Stimulated activated CD4-positive, alpha-beta T cell treated with anti-CD3 and anti-CD28 coated beads, Interleukin-2, amount 100 ng/mL, for 24 hours (primary cell): ENCODE measurements around the gene CHD2.
"Not testable (repeated sequence)": the region's sequence is repeated elsewhere in the genome, so short reads cannot be mapped to it uniquely, and the experiment has no call there.

ENCODE experiments used
- DNase-seq, 2 donors: peaks; one replicate each; pipeline ENCODE4 v3.0.0-alpha.2; 2020

CHD2 gene

DNA sequence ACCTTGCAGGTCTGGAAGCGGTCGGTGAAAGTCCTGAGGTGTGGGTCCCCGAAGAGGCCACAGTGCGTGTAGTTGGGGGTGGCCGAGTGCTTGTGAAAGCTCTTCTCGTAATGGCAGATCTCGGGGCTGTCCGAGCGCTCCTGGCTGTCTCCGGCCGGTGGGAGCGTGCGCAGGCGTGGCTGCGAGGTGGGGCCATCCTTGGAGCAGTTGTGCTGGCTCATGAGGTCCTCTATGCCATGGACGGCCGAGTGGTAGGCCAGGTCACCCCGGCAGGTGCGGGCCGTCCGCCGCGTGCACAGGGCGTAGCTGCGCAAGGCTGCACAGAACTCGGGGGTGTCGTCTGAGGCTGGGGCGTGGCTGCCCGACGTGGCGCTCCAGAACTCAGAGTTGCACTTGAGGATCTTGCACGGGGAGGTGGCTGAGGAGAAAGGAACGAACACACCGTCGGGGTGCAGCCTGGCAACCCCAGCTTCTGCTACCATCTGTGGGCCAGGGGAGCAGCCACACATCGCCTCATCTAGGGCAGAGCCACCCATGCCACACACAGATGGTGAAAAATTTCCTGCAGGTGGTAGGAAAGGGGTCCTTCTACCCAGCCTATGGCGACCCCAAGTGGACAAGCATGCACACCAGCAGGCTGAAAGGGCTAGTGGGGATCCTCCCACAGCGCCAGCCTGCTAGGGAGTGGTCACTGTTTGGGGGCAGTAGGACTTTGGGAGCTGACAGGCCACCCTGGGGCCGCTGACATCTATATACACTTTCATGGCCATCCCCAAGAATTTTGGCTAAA lies 152.2 kb downstream of the CHD2 start:
- DNase-seq: peak in 1 of 2 donors; percentile 18

GRCh38 chr15:93055211-93055610 lies 155.1 kb downstream of the CHD2 start:
- DNase-seq: no peak

GRCh38 chr15:93056836-93057235 lies 156.7 kb downstream of the CHD2 start:
- no peak for DNase-seq

- DNase-seq: no peak
Measured at GRCh38 chr15:93057618-93058017, 157.5 kb downstream of the CHD2 start.

- DNase-seq: no peak
Measured at GRCh38 chr15:93058128-93058527, 158.0 kb downstream of the CHD2 start.

GRCh38 chr15:93058904-93059427 lies 158.8 kb downstream of the CHD2 start:
- DNase-seq: no peak

DNA sequence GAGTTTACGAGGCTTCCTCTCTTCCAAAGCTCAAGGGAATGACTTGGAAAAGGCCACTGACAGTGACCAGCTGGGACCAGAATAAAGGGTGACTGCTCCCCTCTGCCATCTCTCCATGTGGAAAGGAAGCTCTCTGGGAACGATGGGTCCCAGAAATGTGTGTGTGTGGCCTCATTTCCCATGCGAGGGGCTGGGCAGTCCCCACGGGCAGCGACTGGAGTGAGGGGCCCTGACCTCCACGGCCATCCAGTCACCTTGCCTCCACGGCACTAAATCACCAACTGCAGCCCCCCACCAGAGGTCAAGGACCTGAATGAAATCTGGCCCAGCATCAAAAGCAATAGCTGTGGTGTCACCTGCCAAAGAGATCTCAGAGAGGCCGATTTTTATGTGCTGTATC lies 159.3 kb downstream of the CHD2 start:
- no peak for DNase-seq

DNA sequence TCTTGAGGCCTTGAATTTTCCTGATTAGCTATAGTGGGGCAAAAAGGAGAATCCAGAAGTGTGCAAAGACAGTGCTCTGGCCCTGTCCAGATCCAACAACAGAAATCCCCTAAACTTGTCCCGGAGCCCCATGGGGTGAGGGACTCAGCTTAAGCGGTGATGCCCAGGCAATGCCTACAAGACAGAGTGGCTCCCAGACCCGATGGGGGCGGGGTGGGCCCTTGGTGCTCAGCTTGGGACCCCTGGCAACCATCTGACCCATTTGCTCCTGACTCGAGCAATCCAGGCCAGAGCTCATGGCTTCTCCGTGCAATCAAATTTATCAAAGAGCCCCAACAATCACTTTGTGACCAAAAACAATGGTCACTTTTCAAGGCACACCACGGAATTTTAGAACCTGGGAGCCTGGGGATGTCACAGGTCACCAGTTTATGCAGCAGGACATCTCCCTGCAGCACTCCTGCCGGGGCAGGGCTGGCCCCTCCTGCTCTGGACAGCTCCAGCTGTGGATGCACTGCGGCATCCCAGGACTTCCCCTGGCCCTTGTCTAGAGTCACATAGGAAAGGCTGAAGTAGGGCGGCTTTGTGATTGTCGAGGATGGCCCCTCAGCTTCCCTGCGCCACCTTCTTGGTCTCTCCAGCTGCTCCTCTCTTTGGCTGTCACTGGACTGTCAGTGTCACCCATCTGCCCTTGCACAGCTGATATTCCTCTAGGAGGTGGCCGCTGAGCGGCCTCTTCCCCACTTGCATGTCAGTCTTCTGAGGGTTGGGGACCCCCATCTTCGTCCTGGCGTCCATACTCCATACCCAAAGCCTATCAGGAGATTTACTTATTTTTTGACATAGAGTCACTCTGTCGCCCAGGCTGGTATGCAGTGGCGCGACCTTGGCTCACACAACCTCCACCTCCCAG lies 160.5 kb downstream of the CHD2 start:
- no peak for DNase-seq

DNA sequence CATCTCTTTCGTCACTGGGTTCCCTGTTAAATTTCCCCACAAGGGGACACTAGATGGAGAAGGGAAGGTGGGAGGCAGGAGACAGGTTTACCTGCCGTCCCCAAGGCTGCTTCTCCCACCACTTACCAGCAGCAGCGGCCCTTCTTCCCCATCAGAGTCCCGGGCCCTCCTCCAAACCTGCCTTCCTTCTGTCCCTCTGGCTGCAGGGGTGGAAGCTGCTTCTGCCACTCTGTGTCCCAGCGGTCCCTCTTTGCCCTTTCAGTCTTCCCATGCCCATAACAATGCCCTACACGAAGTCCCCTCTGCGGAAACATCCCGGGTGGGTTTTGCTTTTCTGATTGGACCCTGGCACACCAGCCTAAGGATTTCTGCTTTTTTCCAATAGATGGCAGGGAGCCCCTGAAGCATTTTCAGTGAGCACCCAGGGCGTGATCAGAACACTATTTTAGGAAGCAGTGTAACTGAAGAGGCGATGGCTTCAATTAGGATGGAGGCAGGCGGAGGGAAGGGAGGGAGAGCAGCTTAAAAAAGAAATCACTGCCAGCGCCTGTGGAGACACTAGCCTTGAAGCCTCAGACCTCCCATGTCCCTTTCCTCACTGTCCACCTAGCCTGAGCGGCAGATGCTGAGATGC lies 162.6 kb downstream of the CHD2 start:
- DNase-seq: not testable (repeated sequence)

- DNase-seq: no peak
Measured at GRCh38 chr15:93063262-93063671, 163.1 kb downstream of the CHD2 start.

GRCh38 chr15:93063796-93064690 lies 163.9 kb downstream of the CHD2 start:
- no peak for DNase-seq

GRCh38 chr15:93065641-93066045 lies 165.5 kb downstream of the CHD2 start:
- no peak for DNase-seq

DNA sequence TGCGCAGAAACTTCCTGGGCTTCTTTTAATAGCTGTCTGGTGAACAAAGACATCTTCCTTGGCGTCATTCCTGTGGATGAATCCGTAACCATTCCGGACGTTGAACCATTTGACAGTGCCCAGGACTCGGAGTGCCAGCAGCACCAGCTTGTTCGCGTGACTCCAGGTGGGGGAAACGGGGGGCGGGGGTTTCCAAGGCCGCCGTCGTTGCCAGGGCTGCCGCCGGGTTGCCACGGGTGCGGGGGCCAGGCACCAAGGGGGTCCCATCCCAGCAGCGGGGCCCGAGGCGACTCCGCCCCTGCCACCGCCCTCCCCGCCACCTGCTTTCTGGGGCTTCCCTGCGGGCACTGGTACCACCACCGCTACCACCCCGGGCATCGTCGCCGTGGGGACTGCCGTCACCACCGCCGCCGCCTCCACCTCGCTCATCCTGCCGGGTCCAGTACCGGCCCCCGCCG lies 166.1 kb downstream of the CHD2 start:
- DNase-seq: no peak

- DNase-seq: no peak
Measured at GRCh38 chr15:93066834-93067648, 166.9 kb downstream of the CHD2 start.

DNA sequence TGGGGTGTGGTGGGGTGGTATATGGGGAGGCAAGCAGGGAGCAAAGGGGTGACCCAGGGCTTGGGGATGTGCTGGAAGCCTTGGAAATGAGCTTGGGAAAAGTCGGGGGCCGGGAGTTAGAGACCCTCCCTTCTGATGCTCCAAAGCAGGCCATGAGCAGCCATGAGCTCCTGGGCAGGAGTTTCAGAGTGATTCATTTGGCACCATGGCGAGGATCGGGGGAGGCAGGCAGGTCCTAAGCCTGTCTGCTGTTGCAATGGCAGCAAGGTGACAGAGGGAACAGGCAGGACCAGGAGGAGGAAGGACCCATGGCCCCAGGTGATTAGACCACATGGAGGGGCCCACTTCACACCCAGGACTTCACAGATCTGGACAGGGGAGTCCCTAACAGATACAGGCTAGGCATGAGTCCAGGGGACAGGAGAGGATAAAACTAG lies 167.5 kb downstream of the CHD2 start:
- no peak for DNase-seq

DNA sequence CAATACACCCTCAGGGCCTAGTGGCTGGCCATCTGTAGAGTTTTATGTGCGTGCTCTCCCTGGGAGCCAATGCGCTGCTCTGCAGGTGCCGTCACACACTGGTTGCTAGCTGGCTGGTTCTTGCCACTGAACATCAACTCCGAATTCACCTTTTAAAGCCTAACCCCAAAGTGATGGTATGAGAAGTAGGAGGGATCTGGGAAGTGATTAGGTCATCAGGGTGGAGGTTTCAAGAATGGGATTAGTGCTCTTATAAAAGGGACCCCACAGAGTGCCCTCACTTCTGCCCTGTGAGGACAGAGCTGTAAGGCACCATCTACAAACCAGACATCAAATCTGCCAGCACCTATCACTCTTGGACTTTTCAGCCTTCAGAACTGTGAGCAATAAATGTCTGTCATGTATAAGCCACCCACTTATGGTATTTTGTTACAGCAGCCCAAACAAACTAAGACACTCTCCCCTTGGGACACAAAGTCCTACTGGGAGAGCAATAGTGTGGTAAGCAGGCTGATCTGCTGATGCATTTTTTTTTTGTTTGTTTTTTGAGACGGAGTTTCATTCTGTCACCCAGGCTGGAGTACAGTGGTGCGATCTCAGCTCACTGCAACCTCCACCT lies 168.6 kb downstream of the CHD2 start:
- DNase-seq: no peak

DNA sequence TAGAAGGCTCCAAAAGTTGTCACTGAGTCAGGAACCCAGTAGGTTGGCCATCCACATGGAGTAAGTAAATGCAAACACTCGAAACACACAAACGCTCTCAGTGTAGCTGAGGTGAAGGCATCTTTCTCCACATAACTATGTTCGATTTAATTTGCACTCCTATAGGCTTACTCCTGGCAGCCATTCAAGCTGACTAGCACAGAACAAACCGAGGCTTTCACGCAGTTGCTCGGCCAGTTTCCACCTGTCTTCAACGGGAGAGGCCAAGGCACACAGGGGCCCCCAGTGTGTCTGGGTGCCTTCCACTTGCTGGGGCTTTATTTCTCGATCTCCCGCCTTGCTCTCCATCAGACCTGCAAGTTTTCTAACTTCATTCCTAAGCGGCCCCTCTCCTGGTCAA lies 170.0 kb downstream of the CHD2 start:
- no peak for DNase-seq

GRCh38 chr15:93070551-93071296 lies 170.6 kb downstream of the CHD2 start:
- DNase-seq: no peak

DNA sequence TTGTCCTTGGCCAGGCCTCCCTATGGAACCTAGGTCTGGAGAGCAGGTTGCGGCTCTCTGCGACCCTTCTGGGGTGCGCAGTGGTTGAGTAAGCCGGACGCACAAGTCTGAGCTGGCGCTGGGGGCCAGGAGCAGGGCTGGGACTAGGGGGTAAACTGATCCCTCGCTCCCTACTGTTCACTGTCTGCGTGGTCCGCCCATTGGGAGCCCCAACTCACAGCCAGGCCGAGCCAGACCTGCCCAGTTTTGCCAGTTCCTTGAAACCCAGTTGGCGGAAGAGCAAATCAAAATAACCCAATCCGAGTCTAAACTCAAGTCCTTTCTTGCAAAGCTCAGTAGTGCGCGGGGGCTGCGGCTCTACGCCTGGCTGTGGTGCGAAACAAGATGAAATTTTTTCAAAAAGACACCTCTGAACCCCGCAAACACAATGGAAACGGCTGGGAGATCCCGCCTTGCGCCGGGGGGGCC lies 171.4 kb downstream of the CHD2 start:
- no peak for DNase-seq

- no peak for DNase-seq
Measured at GRCh38 chr15:93072011-93072410, 171.9 kb downstream of the CHD2 start.
